Measurements from ENCODE around the gene AJAP1. TPM values are rescaled to one million over a fixed set of nuclear protein-coding genes. Genes with fewer than 3 reads are reported as not detected.

AJAP1 gene
- total and polyA plus RNA-seq, 10 of the 15 experiments (the other 5 are each of a cell fraction or from before 2014, with no cell fraction given): not detected

DNA sequence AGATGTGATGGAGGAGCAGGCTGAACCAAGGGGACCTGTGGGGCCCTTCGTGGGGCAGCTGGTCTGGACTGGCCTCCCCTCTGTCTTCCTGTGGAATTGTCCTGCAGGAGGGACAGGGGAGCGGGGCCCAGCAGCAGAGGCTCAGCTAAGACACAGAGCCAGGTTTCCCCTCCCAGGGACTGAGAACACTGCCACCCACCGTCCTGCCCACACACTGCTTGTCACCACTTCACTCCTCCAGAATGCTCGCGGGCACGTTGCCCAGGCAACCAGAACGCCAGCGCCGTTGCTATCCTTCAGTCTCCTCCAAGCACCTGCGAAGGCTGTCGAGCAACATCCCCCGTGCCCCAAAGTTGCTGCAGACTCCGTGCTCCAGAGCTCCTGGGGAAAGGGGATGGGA is 46.4 kb downstream of the AJAP1 start (continued):
- TF ChIP-seq SRF (IDR thresholded peaks at IDR 0.05; ENCODE audit: low read depth in 2 of 2, low read length in 2 of 2) (no peak), RBBP5 (conservative IDR thresholded peaks at IDR 0.05) (no peak), CBFB (IDR thresholded peaks at IDR 0.05; ENCODE audit: low read depth) (no peak), IRF4 (IDR thresholded peaks at IDR 0.05; ENCODE audit: low read depth, low read length) (no peak), PAX8 (IDR thresholded peaks at IDR 0.05) (no peak), FOS (IDR thresholded peaks at IDR 0.05; ENCODE audit: borderline replicate concordance, extremely low read depth, insufficient read length) (no peak)
- TF ChIP-seq, protein P1, sequence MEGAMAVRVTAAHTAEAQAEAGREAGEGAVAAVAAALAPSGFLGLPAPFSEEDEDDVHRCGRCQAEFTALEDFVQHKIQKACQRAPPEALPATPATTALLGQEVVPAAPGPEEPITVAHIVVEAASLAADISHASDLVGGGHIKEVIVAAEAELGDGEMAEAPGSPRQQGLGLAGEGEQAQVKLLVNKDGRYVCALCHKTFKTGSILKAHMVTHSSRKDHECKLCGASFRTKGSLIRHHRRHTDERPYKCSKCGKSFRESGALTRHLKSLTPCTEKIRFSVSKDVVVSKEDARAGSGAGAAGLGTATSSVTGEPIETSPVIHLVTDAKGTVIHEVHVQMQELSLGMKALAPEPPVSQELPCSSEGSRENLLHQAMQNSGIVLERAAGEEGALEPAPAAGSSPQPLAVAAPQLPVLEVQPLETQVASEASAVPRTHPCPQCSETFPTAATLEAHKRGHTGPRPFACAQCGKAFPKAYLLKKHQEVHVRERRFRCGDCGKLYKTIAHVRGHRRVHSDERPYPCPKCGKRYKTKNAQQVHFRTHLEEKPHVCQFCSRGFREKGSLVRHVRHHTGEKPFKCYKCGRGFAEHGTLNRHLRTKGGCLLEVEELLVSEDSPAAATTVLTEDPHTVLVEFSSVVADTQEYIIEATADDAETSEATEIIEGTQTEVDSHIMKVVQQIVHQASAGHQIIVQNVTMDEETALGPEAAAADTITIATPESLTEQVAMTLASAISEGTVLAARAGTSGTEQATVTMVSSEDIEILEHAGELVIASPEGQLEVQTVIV (IDR thresholded peaks at IDR 0.05; ENCODE audit: borderline replicate concordance, partially characterized antibody): no peak

GRCh38 chr1:4701276-4701675 is 46.9 kb downstream of the AJAP1 start:
- H3K27me3 ChIP-seq (replicated peaks in 1 of 2; ENCODE audit: control insufficient read depth in 2 of 2, insufficient read depth in 2 of 2, low read length in 1 of 2): no peaks in the 10 kb centered on the region
- ChIA-PET SMC1A (ENCODE audit: uncharacterized antibody, unreplicated experiment) (no interaction called here), RAD21 (ENCODE audit: unreplicated experiment) (no interaction called here), POLR2A (no interaction called here), CTCF (no interaction called here)
- intact Hi-C loops (cut with micrococcal nuclease; ENCODE audit: unreplicated experiment): no loop called here
- H3K27ac ChIP-seq (ENCODE audit: control insufficient read depth, insufficient read depth): no peak overlapping the region
- no peaks in the 10 kb centered on the region for H3K36me3 ChIP-seq (ENCODE audit: control insufficient read depth in 2 of 2, insufficient read depth in 2 of 2, low read length in 1 of 2)
- no peaks in the 10 kb centered on the region for H3K9me3 ChIP-seq (replicated peaks; ENCODE audit: control insufficient read depth, insufficient read depth, low read length)
- no peak overlapping the region for H3K4me3 ChIP-seq
- no peaks in the 10 kb centered on the region for H4K20me1 ChIP-seq (ENCODE audit: control insufficient read depth, insufficient read depth)
- no TSS peak for BruUV-seq (replicated peaks)
- in situ Hi-C loops (cut with MboI): no loop called here
- FAIRE-seq (no peak), ATAC-seq (no peak), DNase-seq (ENCODE audit: low read depth, low spot score) (no peak)
- 18% methylated on average over 9 of the region's 9 CpGs for WGBS (ENCODE audit: insufficient coverage, insufficient replicate concordance, low lambda C conversion rate, missing lambda C conversion rate)
- H3K9ac ChIP-seq (ENCODE audit: control insufficient read depth, insufficient read depth, low read length): no peak overlapping the region
- H3K79me2 ChIP-seq (ENCODE audit: control insufficient read depth, insufficient read depth, low read length): no peaks in the 10 kb centered on the region
- H3K4me2 ChIP-seq (ENCODE audit: control insufficient read depth, insufficient read depth): no peak overlapping the region
- no peaks in the 10 kb centered on the region for H3K4me1 ChIP-seq (ENCODE audit: control insufficient read depth, insufficient read depth, low read length)
- no peak overlapping the region for H2AFZ ChIP-seq (ENCODE audit: control insufficient read depth, low read depth, low read length)
- no peak for TF ChIP-seq ZBED1 (IDR thresholded peaks at IDR 0.05; ENCODE audit: borderline replicate concordance)
- TF ChIP-seq EP300 (IDR thresholded peaks at IDR 0.05; ENCODE audit: borderline replicate concordance in 1 of 2, control insufficient read depth in 1 of 2, low read depth in 2 of 2, low read length in 2 of 2): no peak
- TF ChIP-seq CREB1 (IDR thresholded peaks at IDR 0.05; ENCODE audit: low read depth): no peak
- TF ChIP-seq MTA2 (IDR thresholded peaks at IDR 0.05; ENCODE audit: low read depth): no peak
- no peak for TF ChIP-seq BMI1 (IDR thresholded peaks at IDR 0.05; ENCODE audit: borderline replicate concordance)
- no peak for TF ChIP-seq POLR2A (IDR thresholded peaks at IDR 0.05; ENCODE audit: low read depth, low read length)
- TF ChIP-seq, protein P2, sequence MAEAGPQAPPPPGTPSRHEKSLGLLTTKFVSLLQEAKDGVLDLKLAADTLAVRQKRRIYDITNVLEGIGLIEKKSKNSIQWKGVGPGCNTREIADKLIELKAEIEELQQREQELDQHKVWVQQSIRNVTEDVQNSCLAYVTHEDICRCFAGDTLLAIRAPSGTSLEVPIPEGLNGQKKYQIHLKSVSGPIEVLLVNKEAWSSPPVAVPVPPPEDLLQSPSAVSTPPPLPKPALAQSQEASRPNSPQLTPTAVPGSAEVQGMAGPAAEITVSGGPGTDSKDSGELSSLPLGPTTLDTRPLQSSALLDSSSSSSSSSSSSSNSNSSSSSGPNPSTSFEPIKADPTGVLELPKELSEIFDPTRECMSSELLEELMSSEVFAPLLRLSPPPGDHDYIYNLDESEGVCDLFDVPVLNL (IDR thresholded peaks at IDR 0.05; ENCODE audit: low read depth, low read length): no peak
- TF ChIP-seq ESRRA (IDR thresholded peaks at IDR 0.05; ENCODE audit: low read length): no peak
- no peak for TF ChIP-seq SUZ12 (IDR thresholded peaks at IDR 0.05; ENCODE audit: unreplicated experiment)
- TF ChIP-seq JUNB (IDR thresholded peaks at IDR 0.05): no peak
- no peak for TF ChIP-seq SIN3A (IDR thresholded peaks at IDR 0.05; ENCODE audit: low read depth, low read length)
- no peak for TF ChIP-seq RELA (IDR thresholded peaks at IDR 0.05; ENCODE audit: borderline replicate concordance, partially characterized antibody)
